Measurements from ENCODE around the gene SEPTIN8.

Gene SEPTIN8

GRCh38 chr5:132763181-132764036 lies 13.6 kb downstream of the SEPTIN8 start:
- DNase-seq, result no peak

- no peak for DNase-seq
These were observed 14.6 kb downstream of the SEPTIN8 start for GRCh38 chr5:132762246-132763000.

- no peak for DNase-seq
These were observed 15.5 kb downstream of the SEPTIN8 start for GRCh38 chr5:132761321-132762240.

- DNase-seq, result no peak
These were observed 16.3 kb downstream of the SEPTIN8 start for GRCh38 chr5:132760601-132761317.

DNA sequence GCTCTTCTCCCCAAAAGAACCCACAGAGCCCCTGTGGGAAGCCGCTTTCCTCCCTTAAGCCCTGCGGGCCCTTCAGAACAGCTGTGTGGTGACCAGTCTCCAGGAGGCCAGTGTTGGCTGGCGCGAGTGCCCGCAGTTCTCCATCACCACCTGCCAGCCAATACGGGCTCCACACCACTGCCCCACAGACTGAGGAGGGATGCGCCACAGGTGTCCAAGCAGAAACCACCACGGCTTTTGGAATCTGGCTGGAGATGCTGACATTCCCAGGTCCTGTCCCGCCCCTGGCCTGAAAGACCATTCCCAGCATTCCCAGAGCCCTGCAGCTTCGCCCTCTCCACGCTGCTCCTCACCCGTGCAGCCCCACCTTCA lies 17.0 kb downstream of the SEPTIN8 start:
- DNase-seq, result no peak

- DNase-seq, result no peak
These were observed 17.7 kb downstream of the SEPTIN8 start for GRCh38 chr5:132759114-132760048.

GRCh38 chr5:132758451-132758850 lies 18.6 kb downstream of the SEPTIN8 start:
- DNase-seq, result no peak

- no peak for DNase-seq
These were observed 20.5 kb downstream of the SEPTIN8 start for GRCh38 chr5:132756542-132756941.

- DNase-seq, result no peak
These were observed 22.1 kb downstream of the SEPTIN8 start for GRCh38 chr5:132754947-132755346.

DNA sequence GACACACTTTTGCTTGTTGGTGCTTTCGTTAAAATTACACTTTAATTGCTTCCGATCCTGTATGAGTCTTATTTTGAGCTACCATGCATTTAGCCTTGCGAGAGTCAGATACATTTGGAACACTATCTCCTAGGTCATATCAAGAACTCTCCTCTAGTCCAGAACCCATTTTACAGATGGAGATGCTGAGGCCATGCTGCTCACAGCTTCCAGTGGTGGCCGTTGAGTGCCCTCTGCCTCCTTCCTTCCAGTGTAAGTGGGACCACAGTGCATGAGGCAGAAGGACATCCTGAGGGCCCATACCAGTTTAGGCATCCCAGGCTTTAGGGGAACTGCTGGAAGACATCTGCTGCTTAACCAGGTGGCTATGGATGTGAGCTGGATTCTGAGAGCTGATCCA lies 22.9 kb downstream of the SEPTIN8 start:
- no peak for DNase-seq

- no peak for DNase-seq
These were observed 23.7 kb downstream of the SEPTIN8 start for GRCh38 chr5:132753135-132753987.

- no peak for DNase-seq
These were observed 24.4 kb downstream of the SEPTIN8 start for GRCh38 chr5:132752581-132753125.

- no peak for DNase-seq
These were observed 25.0 kb downstream of the SEPTIN8 start for GRCh38 chr5:132751971-132752580.

DNA sequence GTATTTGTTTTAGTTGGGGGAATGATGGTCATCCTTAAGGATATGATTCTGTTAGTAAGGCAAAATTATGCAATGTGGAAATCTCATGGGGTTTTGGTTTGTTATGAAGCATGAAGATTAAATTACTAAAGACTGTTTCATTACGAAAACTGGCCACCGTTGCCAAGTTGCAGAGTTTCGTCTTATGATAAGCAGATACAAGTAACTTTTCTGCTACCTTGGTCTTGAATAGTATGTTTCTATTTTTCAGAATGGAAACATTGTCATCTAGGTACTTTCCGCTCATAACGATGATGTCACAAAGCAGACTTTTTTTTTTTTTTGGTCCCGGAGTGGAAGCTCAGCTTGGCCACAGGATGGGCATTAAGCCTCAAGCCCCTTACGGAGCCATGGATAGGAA lies 25.6 kb downstream of the SEPTIN8 start:
- no peak for DNase-seq

- no peak for DNase-seq
These were observed 26.4 kb downstream of the SEPTIN8 start for GRCh38 chr5:132750471-132751230.

DNA sequence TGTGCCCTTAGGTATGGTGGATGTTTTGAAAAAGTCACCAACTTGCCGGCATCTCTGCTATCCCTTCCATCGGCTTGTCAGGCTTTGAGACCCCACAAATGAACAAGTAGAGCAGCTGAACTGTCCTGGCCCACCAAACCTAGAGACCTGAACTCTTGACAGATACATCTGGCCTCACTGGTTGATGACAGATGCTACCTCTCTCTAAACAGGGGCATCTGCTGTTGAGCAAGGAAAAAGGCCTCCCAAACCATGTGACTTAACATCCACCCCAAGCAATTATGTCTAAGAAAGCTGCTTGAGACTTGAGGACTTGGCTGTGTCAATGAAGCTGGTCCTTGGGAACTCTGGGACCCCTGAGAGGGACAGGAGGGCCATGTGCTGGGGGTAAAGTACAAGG lies 27.5 kb downstream of the SEPTIN8 start:
- no peak for DNase-seq

GRCh38 chr5:132748522-132749000 lies 28.5 kb downstream of the SEPTIN8 start:
- DNase-seq, result no peak

DNA sequence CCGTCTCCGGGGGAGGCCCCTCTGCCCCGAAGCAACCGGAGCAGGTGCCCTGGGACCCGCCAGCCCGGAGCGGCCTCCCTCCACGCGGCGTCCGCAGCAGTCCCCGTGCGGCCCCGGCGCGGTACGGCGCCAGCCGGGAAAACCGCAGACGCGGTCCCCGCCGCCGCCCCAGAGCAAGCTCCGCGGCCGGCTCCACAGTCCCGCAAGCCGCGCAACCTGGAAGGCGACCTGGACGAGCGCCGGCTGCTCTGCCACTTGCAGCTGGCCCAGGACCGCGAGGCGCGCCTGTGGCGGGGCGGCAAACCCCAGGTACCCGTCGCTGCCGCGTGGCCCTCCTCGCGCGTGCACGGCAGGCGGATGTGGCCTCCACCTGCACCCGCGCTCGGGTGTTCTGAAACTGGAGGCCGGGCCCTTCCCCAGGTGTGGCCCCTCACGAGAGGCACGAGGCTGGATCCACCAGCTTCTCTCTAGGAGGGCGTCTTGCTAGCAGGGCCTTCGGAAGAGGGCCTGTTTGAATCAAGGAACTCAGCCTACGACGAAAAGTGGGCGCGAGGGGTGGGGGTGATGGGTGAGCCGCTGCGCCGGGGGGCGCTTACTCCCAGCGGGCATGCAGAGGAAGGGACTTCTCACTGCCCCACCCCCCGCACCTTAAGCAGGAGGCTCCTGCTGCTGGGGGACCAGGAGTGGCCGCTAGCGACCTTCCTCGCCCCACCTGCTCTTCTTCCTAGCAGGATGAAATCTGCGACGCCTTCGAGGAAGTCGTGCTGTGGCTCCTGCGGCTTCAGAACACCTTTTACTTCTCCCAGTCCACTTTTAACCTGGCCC lies 29.2 kb downstream of the SEPTIN8 start:
- DNase-seq, result no peak
